Parietal lobe (tissue), 1 donor: ENCODE measurements around the gene RHCG. TPM values are rescaled to one million over a fixed set of nuclear protein-coding genes. Genes with fewer than 3 reads are reported as not detected.

Experiments
- total RNA-seq: library from RNA; depleted of rRNA; stranded (reverse); fragments of >200 nt; gene quantifications from one replicate; pipeline ENCODE4 v1.2.3, GENCODE V29; 2014

RHCG gene
- 2.8 TPM for total RNA-seq

GRCh38 chr15:89496155-89497098, at the start of gene RHCG:
Gene RHCG (minus strand): TSS chr15:89496583. CDS start chr15:89496544, 39 bp downstream.

Other genes starting within 250 kb of the RHCG start
- gene POLG, start 161.8 kb downstream of the RHCG start, total RNA-seq, result 69.2 TPM
- 6.6 TPM for gene TICRR, start 78.9 kb upstream of the RHCG start, total RNA-seq
- 10.6 TPM for gene KIF7, start 158.9 kb upstream of the RHCG start, total RNA-seq
- gene PLIN1, start 182.8 kb upstream of the RHCG start, total RNA-seq, result 0.31 TPM
- gene PEX11A, start 194.2 kb upstream of the RHCG start, total RNA-seq, result 10.3 TPM
- 0.63 TPM for gene WDR93, start 194.2 kb upstream of the RHCG start, total RNA-seq